NCI-H524 treated with DMSO at 0.1 percent for 48 hours (cell line): ENCODE measurements around the gene SRSF9.
"Not testable (repeated sequence)": the region's sequence is repeated elsewhere in the genome, so short reads cannot be mapped to it uniquely, and the experiment has no call there.

Source experiments
- DNase-seq: peaks from one replicate; lab custom pipeline; 2025; lab: John Stamatoyannopoulos, UW

Gene SRSF9

GRCh38 chr12:120469450-120470149 is at the start of gene SRSF9:
Gene SRSF9 (minus strand): TSS chr12:120469748. CDS start chr12:120469609, 139 bp downstream.
- DNase-seq = peak; percentile 32

GRCh38 chr12:120519324-120519723 is 49.8 kb upstream of the SRSF9 start:
- DNase-seq = not testable (repeated sequence)

GRCh38 chr12:120515496-120515895 is 45.9 kb upstream of the SRSF9 start:
- DNase-seq = no peak

DNA sequence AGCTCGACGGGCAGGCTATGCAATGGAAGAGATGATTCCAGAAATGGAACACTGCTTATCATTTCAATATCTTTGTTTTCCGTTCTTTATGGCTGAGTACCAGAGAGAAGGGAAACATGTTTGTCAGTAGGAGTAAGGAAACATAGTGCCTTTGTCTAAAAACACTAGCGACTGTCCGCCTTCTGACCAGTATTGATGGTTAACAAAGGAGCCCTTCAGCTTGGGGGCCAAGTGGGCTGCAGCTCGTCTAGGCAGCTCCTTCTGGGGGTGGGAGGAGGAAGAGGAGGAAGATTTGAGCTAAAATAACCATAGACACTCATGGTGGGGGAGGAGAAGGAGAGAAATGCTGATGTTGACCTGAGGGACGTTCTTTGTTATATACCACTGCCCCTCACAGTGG is 44.5 kb upstream of the SRSF9 start:
- DNase-seq = no peak

DNA sequence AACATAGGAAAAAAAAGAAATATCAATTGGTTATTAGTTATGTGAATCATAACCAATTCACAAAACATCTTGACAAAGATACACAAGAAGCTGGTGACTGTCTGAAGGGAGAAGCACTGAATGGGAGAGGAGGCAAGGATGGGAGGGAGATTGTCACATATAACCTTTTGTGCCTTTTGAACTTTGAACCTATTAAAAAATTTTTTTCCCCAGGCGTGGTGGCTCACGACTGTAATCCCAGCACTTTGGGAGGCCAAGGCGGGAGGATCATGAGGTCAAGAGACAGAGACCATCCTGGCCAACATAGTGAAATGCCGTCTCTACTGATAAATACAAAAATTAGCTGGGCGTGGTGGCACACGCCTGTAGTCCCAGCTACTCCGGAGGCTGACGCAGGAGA is 39.0 kb upstream of the SRSF9 start:
- DNase-seq = no peak

DNA sequence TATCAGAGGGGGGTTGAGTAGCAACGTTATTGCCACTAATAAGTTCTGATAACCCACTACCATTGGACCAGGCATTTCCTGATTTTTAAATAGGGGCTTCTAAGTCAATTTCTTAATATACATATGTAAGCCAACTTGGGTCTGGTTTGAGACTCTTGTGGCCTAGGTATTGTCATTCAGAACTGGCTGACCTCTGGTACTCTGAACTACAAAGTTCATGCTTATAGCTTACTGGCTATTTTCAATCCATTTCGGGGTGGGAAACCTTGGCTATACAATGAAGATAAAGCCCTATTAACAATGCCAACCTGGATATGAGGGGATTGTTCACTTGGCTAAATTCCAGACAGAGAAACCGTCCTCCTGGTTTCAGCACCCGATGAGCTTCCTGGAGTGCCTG is 35.0 kb upstream of the SRSF9 start:
- DNase-seq = no peak

DNA sequence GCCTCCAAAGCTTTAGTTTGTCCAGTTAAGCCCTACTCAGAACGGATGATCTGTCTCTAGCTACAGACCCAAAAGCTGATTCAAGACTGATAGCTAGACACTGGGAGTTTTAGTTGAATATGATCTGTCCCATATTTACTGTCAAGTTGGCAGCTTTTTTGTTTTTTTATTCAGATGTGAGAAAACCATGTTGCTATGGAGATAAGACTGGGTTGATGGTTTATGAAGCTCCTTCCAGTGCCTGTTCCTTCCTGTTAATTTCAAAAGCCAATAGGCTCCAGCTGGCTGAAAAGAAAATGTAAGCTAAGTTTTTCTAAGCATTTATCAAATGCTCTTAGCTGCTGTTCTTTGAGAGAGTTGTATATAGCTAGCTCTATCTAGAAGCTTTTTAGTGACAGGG is 31.0 kb upstream of the SRSF9 start:
- DNase-seq = no peak

DNA sequence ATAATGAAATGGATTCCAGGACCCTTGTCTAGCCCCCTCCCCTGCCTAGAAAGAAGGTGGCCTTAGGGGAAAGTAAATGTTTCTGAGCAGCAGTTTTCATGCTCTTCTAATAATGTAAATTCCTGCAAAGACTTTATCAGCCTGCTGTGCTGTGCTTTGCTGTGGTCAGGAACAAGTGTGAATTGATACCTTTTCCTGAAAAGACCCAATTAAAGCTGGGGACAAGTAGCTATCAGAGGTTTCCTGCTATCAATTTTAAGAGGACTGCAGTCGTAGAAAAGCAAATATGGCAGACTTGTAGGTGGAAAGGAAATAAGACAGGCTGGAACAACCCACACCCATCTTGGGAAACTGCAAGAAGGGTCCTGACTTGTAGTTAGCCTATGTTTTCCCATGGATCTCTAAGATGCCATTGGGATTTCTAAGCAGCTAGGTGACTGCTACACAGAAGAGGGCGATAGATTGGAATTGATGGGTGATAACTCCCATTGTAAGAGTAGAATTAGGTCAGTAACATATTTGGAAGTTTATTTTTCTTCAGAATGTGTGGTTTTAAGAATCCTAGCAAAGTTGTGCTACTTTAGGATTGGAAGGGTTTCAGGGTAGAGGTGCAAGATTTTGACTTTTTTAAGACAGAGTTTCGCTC is 29.4 kb upstream of the SRSF9 start:
- DNase-seq = no peak

DNA sequence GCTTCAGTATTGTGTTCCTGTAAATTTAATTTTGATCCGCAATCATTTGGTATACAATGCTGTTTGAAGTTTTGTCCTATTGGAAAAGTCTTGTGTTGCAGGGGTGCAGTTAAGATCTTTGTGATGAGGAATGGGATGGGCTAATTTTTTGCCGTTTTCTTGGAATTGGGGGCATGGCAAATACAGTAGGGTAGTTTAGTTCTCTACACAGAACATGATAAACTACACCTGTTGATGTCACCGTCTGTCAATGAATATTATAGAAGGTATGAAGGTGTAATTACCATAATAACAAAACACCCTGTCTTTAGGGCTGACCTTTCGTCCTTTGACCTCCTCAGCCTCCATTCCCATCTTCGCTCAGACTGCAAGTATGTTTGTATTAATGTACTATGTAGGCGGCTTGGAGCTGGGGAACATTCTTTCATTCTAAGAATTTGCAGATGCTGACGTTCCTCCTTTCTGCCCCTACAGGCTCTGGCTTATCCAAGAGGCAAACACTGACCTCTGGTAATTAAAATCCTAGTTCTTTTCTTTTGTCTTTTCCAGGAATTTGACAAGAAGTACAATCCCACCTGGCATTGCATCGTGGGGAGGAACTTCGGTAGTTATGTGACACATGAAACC is 28.1 kb upstream of the SRSF9 start:
- no peak for DNase-seq

DNA sequence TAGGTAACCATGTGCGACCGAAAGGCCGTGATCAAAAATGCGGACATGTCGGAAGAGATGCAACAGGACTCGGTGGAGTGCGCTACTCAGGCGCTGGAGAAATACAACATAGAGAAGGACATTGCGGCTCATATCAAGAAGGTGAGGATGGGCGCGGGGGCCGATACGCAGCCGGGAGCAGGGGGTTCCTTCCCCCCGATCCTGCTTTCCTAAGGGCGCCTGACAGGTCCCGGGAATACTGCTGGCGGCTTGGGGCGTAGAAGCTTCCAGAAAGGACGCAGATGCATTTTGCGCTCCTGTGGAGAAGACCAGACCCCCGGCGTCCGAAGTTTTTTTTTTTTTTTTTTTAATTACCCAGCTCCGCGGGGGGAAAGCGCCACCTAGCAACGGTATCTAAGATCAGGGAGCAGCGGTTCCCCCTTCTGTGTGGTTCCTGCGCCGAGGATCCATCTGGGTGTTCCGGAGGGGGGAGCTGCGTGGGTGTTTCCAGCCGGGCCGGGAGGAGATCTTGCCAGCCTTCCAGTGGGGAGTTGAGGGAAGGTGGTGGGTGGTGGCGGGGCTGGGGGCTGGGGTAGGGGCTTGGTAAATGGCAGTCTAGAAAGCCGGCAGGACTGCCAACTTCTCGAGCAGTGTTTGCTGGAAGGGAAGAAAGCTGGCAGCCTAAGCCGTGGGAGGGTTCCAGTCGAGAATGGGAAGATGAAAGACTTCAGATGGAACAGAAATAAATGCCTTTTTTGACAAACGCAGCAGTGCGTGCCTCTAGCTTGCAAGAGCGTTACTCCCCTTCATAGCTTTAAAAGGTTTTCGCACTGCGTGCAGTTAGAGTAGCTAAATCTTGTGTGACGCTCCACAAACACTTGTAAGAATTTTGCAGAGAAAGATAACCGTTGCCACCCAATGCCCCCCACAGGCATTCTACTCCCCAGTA is 27.1 kb upstream of the SRSF9 start:
- no peak for DNase-seq

DNA sequence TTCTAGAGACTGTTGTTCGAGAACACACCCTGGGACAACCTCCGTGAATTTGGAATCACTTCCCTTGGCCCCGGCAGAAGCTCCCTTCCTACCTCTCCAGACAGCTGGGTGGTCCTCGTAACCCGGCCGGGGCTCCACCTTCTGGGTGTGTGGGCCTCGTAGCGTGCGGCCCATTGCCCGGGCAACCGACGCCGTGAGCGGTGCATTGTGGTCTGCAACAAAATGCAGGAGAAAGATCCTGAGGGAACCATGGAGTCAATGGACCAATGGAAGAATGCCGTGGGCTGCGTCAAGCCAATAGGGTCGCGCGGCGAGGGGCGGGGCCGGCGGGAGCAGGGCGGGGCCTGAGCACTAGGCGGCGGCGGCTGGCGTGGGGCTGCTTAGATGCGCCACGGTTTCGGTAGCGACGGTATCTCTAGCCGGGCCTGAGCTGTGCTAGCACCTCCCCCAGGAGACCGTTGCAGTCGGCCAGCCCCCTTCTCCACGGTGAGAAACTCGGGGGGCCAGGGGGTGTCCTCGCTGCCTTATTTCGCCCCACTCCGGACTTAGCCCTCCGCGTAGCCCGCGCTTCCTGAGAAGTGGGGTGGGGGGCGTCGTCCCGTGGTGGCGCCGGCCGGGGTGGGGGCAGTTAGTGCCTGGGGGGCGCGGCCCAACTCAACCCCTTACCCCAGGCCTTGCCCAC is 26.3 kb upstream of the SRSF9 start, which contains the start of gene DYNLL1:
TSS of gene DYNLL1 (plus strand) at position 383 of the 682 bp plus-strand sequence. CDS start 309 bp downstream, outside the sequence.
- peak; percentile 85 for DNase-seq

DNA sequence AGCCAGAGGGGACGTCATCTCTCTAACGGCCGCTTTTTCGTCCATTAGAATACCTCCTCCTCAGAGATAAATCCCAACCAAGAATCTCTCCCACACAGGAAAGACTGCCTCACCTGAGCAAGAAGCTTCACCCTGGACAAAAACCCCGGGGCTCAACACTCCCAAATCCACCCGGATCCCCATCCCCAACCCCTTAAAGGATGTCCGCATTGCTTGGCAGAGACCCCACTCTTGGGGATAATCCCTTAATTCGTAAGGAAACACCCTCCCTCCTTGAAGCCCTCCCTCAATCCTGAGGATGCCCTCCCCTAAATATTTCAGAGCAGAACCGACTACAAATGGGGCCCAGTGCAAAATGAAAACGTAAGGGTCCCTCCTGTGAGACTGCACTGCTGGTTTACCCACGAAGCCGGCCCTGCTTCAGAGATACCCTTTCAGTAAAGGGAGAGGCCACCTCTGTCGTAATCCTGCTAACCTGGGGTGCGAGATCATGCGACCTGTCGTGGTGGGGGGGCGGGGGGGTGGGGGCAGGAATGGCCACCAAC is 25.7 kb upstream of the SRSF9 start:
- no peak for DNase-seq

GRCh38 chr12:120490833-120491512 is 21.4 kb upstream of the SRSF9 start:
- DNase-seq = no peak

DNA sequence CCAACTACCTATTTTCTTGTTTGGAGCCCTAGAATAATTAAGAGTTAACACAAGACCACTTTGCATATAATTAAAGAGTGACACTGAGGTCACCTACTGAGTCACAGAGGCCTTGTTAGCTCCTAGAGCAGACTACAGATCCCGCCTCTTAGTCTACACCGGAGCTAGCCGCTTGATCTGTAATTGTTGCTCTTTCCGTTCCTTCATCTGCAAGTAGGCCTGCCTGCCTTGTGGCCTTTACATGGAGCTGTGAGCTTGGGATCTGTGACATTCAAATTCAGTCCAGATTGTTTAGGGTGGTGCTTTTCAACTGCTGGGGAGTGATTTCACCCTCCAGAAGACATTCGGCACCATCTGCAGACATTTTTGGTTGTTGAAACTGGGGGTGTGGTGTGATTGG is 20.8 kb upstream of the SRSF9 start:
- no peak for DNase-seq

DNA sequence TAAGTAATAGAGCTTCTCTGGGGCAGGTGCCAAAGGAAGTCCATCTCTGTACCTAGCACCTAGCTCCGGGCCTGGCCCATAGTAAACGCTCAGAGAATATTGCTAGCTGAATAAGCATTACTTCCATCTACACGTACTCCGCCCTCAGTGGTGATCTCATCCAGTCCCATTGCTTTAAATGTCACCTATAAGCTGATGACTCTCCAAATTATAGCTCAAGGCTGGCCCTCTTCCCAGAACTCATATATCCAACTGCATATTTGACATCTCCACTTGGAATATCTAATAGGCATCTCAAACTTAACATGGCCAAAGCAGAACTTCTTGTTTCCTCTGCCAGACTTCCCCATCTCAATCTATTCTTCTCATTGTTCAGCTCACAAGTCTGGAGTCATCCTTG is 19.5 kb upstream of the SRSF9 start:
- DNase-seq = no peak

GRCh38 chr12:120488057-120488640 is 18.6 kb upstream of the SRSF9 start:
- no peak for DNase-seq

DNA sequence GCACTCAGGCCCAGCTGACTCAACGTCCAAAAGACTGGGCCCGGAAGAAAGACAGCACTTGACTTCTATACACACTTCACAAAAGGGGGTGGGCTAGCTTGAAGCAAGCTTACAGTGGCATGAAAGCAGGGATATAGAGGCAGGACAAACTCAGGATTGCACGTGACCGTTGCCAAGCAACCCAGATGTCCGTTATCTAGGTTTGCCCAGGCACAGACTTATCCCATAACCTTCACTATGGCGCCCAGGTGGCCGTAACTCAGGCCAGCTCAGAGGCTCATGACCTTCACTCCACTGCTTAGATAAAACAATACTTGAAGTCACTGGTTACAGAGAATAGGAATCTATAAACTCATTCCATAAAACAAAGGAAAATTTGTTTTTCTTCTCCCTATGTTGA is 18.0 kb upstream of the SRSF9 start:
- not testable (repeated sequence) for DNase-seq

DNA sequence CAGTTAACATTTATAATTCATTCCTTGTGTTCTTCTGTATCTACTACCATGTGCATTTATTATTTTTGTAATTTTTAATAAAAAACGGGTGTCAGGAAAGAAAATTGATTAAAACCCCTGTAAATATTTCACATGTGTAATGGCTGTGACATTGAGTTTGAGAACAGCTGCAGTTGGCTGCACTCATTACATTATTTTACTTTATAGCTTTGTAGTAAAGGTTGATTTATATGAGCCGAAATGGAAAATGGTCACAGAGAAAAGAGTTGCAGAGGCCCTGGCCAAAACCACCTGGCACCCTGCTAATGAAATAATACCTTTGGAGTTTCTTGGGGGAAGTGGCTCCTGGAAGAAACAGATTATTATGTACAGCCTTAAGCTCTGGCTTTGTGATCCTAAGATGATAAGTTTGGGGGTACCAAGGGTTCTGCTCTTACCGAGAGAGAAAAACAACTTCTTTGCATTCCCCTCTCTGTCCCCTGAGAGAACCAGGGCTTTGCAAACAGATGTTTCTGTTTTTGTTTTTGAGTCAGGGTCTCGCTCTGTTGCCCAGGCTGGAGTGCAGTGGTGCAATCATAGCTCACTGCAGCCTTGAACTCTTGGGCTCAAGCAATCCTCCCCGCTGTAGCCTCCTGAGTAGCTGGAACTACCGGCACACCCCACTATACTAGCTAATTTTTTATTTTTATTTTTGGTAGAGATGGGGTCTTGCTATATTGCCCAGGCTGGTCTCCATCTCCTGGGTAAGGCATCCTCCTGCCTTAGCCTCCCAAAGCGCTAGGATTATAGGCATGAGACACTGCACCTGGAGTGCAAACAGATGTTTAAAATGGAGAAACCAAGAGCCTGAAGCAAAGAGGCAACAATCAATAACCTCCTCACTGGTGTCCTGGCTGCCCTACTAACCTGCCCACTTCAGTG is 16.7 kb upstream of the SRSF9 start:
- no peak for DNase-seq

- no peak for DNase-seq
Observed at GRCh38 chr12:120483621-120484020, 14.1 kb upstream of the SRSF9 start.
